Testis (tissue), 3 donors: Measurements from ENCODE around the gene TAF1D. TPM values are rescaled to one million over a fixed set of nuclear protein-coding genes. Genes with fewer than 3 reads are reported as not detected.

Source experiments
- DNase-seq: peaks from one replicate; pipeline ENCODE4 v3.0.0-alpha.2; 2019
- H3K27ac ChIP-seq, 2 donors: fragments of 200-600 bp; sonication (generic); one replicate each; pipeline ENCODE4 v1.5.1; 2019
- H3K27me3 ChIP-seq: fragments of 200-600 bp; sonication (generic); one replicate; pipeline ENCODE4 v1.5.1; 2019
- H3K36me3 ChIP-seq: fragments of 200-600 bp; sonication (generic); one replicate; pipeline ENCODE4 v1.5.1; 2017; ENCODE audit warnings: low read depth; ENCODE audit errors: missing control alignments
- H3K4me1 ChIP-seq: fragments of 200-600 bp; sonication (generic); one replicate; pipeline ENCODE4 v1.5.1; 2019
- H3K4me3 ChIP-seq, 2 donors: fragments of 200-600 bp; sonication (generic); one replicate each; pipeline ENCODE4 v1.5.1; 2017 to 2019
- H3K9me3 ChIP-seq: fragments of 200-600 bp; sonication (generic); one replicate; pipeline ENCODE4 v1.5.1; 2017
- CTCF ChIP-seq, 3 experiments: fragments of 450-650 bp in 2 of 3; fragments of 200-600 bp in 1 of 3; sonication (generic) in 1 of 3; IDR thresholded peaks; one replicate each; pipeline ENCODE4 v1.5.1; 2016 to 2019; ENCODE audit warnings: antibody characterized with exemption in 3 of 3, mild to moderate bottlenecking in 2 of 3, moderate library complexity in 1 of 3
- POLR2A ChIP-seq: fragments of 450-650 bp; IDR thresholded peaks from one replicate; pipeline ENCODE4 v1.6.1; 2017; ENCODE audit warnings: antibody characterized with exemption, mild to moderate bottlenecking, moderate library complexity
- WGBS, 2 donors: methylation state at CpG; one replicate each; pipeline ENCODE4 v1.1.5; 2018; 5-methylcytosine and 5-hydroxymethylcytosine counted together
- intact Hi-C: fragments of 100-400 bp; cut with DNase I; formaldehyde crosslinking; loops from one replicate; pipeline ENCODE4 v1.15.1; 2023; ENCODE audit warnings: low total_unique reads
- polyA plus RNA-seq: library from polyadenylated mRNA; stranded (reverse); fragments of 350-450 nt; fragmentation: Illumina TruSeq; extraction: RNeasy Lipid Tissue Mini Kit (QIAGEN cat#74804); gene quantifications from one replicate; pipeline ENCODE4 v1.2.3, GENCODE V29; 2014; ENCODE audit warnings: low read depth, low replicate concordance; ENCODE audit not compliant: insufficient read depth
- total RNA-seq, 2 donors: library from RNA; depleted of rRNA; stranded (reverse); fragments of >200 nt; gene quantifications; one replicate each; pipeline ENCODE4 v1.2.3, GENCODE V29; 2016

The TAF1D gene
- total and polyA plus RNA-seq, 3 donors from 2014 or later, result 24.0 to 88.5 (median 70.3) TPM

GRCh38 chr11:93704237-93704636 lies 37.1 kb downstream of the TAF1D start:
- no peak for DNase-seq
- peaks cover 1% of the 10 kb centered on the region for H3K36me3 ChIP-seq
- H3K9me3 ChIP-seq, result no peaks in the 10 kb centered on the region
- 95 to 100% methylated on average over 2 of the region's 2 CpGs for WGBS, 2 donors
- H3K4me1 ChIP-seq, result no peaks in the 10 kb centered on the region
- H3K4me3 ChIP-seq, result no peak overlapping the region
- no peak overlapping the region for H3K27ac ChIP-seq
- H3K27me3 ChIP-seq, result no peaks in the 10 kb centered on the region
- intact Hi-C loops, result no loop called here
- TF ChIP-seq CTCF (IDR thresholded peaks at IDR 0.05) (peak in 1 of 3 experiments; percentile 11), POLR2A (no peak)

GRCh38 chr11:93700830-93701229 lies 40.5 kb downstream of the TAF1D start:
- H3K4me1 ChIP-seq, result no peaks in the 10 kb centered on the region
- no peaks in the 10 kb centered on the region for H3K27me3 ChIP-seq
- intact Hi-C loops, result no loop called here
- H3K9me3 ChIP-seq, result no peaks in the 10 kb centered on the region
- no peak for DNase-seq
- no peak overlapping the region for H3K4me3 ChIP-seq
- peaks cover 3% of the 10 kb centered on the region for H3K36me3 ChIP-seq
- TF ChIP-seq POLR2A (no peak), CTCF (IDR thresholded peaks at IDR 0.05) (no peak)
- no peak overlapping the region for H3K27ac ChIP-seq
- WGBS, 2 donors, result 88 to 95% methylated on average over 3 of the region's 3 CpGs

GRCh38 chr11:93697611-93698010 lies 43.7 kb downstream of the TAF1D start:
- peaks cover 3% of the 10 kb centered on the region for H3K36me3 ChIP-seq
- 94% methylated on average over 4 of the region's 4 CpGs for WGBS, 2 donors
- H3K9me3 ChIP-seq, result no peaks in the 10 kb centered on the region
- no peaks in the 10 kb centered on the region for H3K27me3 ChIP-seq
- intact Hi-C loops, result no loop called here
- H3K27ac ChIP-seq, result no peak overlapping the region
- TF ChIP-seq CTCF (IDR thresholded peaks at IDR 0.05), result no peak
- no peak for TF ChIP-seq POLR2A
- H3K4me1 ChIP-seq, result no peaks in the 10 kb centered on the region
- no peak overlapping the region for H3K4me3 ChIP-seq
- no peak for DNase-seq

- Histone ChIP-seq H3K36me3 (peaks cover 3% of the 10 kb centered on the region), H3K9me3 (no peaks in the 10 kb centered on the region), H3K27me3 (no peaks in the 10 kb centered on the region), H3K4me3 (no peak overlapping the region), H3K4me1 (no peaks in the 10 kb centered on the region), H3K27ac (peak overlapping the region in 1 of 2 donors; percentile 24)
- no peak for DNase-seq
- TF ChIP-seq POLR2A, result no peak
- no peak for TF ChIP-seq CTCF (IDR thresholded peaks at IDR 0.05)
- intact Hi-C loops, result no loop called here
Observed at GRCh38 chr11:93694557-93694956, 46.7 kb downstream of the TAF1D start.

- 83 to 90% methylated on average over 2 of the region's 2 CpGs for WGBS, 2 donors
- Histone ChIP-seq H3K27me3 (no peaks in the 10 kb centered on the region), H3K27ac (peak overlapping the region; percentile 10 to 47), H3K4me3 (no peak overlapping the region), H3K9me3 (no peaks in the 10 kb centered on the region), H3K36me3 (peaks cover under 1% of the 10 kb centered on the region), H3K4me1 (no peaks in the 10 kb centered on the region)
- intact Hi-C loops, result no loop called here
- TF ChIP-seq CTCF (IDR thresholded peaks at IDR 0.05) (no peak), POLR2A (no peak)
- DNase-seq, result no peak
Observed at GRCh38 chr11:93694109-93694508, 47.2 kb downstream of the TAF1D start.
